ENCODE data around the gene ATG4D. TPM values are rescaled to one million over a fixed set of nuclear protein-coding genes. Genes with fewer than 3 reads are reported as not detected.
A peak's percentile ranks its signal among the peaks of the same experiment; 100 is the strongest.

Gene ATG4D
- total RNA-seq, 1 experiment from 2014 or later = 36.8 TPM

- DNase-seq (ENCODE audit: low spot score) = no peak
These were observed 34.2 kb downstream of the ATG4D start for GRCh38 chr19:10577951-10578350.

GRCh38 chr19:10580979-10581631, 37.4 kb downstream of the ATG4D start:
- peak; percentile 90 for DNase-seq (ENCODE audit: low spot score)

- no peak for DNase-seq (ENCODE audit: low spot score)
These were observed 38.4 kb downstream of the ATG4D start for GRCh38 chr19:10582091-10582490.

GRCh38 chr19:10583036-10583776, 39.5 kb downstream of the ATG4D start:
- no peak for DNase-seq (ENCODE audit: low spot score)

GRCh38 chr19:10586396-10586795, 42.7 kb downstream of the ATG4D start:
- no peak for DNase-seq (ENCODE audit: low spot score)

GRCh38 chr19:10587022-10587838, 43.5 kb downstream of the ATG4D start, which contains the start of gene AP1M2:
TSS of gene AP1M2 (minus strand) at chr19:10587312. CDS start at chr19:10587231, 81 bp downstream.
- peak; percentile 63 for DNase-seq (ENCODE audit: low spot score)

GRCh38 chr19:10587839-10588150, 44.1 kb downstream of the ATG4D start:
- no peak for DNase-seq (ENCODE audit: low spot score)

- no peak for DNase-seq (ENCODE audit: low spot score)
These were observed 49.4 kb downstream of the ATG4D start for GRCh38 chr19:10593148-10593547.

GRCh38 chr19:10593820-10594637, 50.3 kb downstream of the ATG4D start:
- no peak for DNase-seq (ENCODE audit: low spot score)

GRCh38 chr19:10600149-10600548, 56.4 kb downstream of the ATG4D start:
- DNase-seq (ENCODE audit: low spot score) = no peak

GRCh38 chr19:10601999-10602329, 58.3 kb downstream of the ATG4D start:
- no peak for DNase-seq (ENCODE audit: low spot score)

- DNase-seq (ENCODE audit: low spot score) = peak; percentile 46
These were observed 58.8 kb downstream of the ATG4D start for GRCh38 chr19:10602330-10603083.

Small RNAs within 50 kb of the gene (small RNA-seq; reads per million reads assigned to genes)
- not detected for gene MIR1238
- gene RNU7-140P = not detected

Other genes starting within 250 kb of the ATG4D start
- 0.16 and 0.51 TPM in 2 replicates for gene ZGLP1, start 234.1 kb upstream of the ATG4D start, total RNA-seq (2014; rRNA removed; shearing (Covaris generic))
- gene FDX2, start 227.9 kb upstream of the ATG4D start, total RNA-seq (2014; rRNA removed; shearing (Covaris generic)) = 50.2 and 50.9 TPM in 2 replicates
- 35.5 and 45.3 TPM in 2 replicates for gene RAVER1, start 210.4 kb upstream of the ATG4D start, total RNA-seq (2014; rRNA removed; shearing (Covaris generic))
- gene ICAM3, start 204.3 kb upstream of the ATG4D start, total RNA-seq (2014; rRNA removed; shearing (Covaris generic)) = 11.0 and 18.2 TPM in 2 replicates
- 81.1 and 107 TPM in 2 replicates for gene TYK2, start 163.3 kb upstream of the ATG4D start, total RNA-seq (2014; rRNA removed; shearing (Covaris generic))
- 239 and 271 TPM in 2 replicates for gene CDC37, start 140.4 kb upstream of the ATG4D start, total RNA-seq (2014; rRNA removed; shearing (Covaris generic))
- gene PDE4A, start 123.4 kb upstream of the ATG4D start, total RNA-seq (2014; rRNA removed; shearing (Covaris generic)) = 0.16 and 0.36 TPM in 2 replicates
- 99.5 and 114 TPM in 2 replicates for gene KEAP1, start 40.5 kb upstream of the ATG4D start, total RNA-seq (2014; rRNA removed; shearing (Covaris generic))
- not detected in 2 replicates for gene S1PR5, start 26.5 kb upstream of the ATG4D start, total RNA-seq (2014; rRNA removed; shearing (Covaris generic))
- 38.3 and 68.1 TPM in 2 replicates for gene KRI1, start 22.1 kb downstream of the ATG4D start, total RNA-seq (2014; rRNA removed; shearing (Covaris generic))
- 21.1 and 23.0 TPM in 2 replicates for gene CDKN2D, start 25.1 kb downstream of the ATG4D start, total RNA-seq (2014; rRNA removed; shearing (Covaris generic))
- 154 and 159 TPM in 2 replicates for gene AP1M2, start 43.4 kb downstream of the ATG4D start, total RNA-seq (2014; rRNA removed; shearing (Covaris generic))
- gene SLC44A2, start 81.6 kb downstream of the ATG4D start, total RNA-seq (2014; rRNA removed; shearing (Covaris generic)) = 48.5 and 80.6 TPM in 2 replicates
- 170 and 198 TPM in 2 replicates for gene ILF3, start 110.4 kb downstream of the ATG4D start, total RNA-seq (2014; rRNA removed; shearing (Covaris generic))
- gene QTRT1, start 157.5 kb downstream of the ATG4D start, total RNA-seq (2014; rRNA removed; shearing (Covaris generic)) = 32.7 and 36.0 TPM in 2 replicates
- gene DNM2, start 174.2 kb downstream of the ATG4D start, total RNA-seq (2014; rRNA removed; shearing (Covaris generic)) = 180 and 196 TPM in 2 replicates

All from HT-29 (cell line).